Measurements from ENCODE around the gene VEGFB.

DNA sequence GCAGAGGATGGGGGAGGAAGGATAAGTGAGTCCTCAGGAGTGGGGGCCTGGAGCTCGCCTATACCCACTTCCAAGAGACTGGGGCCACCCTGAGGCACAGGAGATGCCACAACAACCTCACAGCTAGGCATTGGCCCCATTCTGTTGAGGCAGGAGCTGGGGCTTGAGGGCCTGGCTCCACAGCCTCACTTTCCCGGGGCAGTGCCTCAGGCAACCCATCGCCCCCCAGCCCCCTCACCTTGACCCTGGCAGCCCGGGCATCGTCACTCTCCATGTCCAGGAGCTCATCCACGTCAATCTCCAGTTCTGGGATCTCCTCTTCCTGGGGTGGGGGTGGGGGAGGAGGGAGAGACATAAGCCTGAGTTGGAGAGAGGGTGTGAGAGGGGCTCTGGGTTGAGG is 10.6 kb downstream of the VEGFB start:
- TF ChIP-seq ZNF274 (IDR thresholded peaks at IDR 0.05; ENCODE audit: low read depth, low read length) (no peak), YY1 (IDR thresholded peaks at IDR 0.05; ENCODE audit: insufficient read depth, insufficient read length) (no peak), SUZ12 (IDR thresholded peaks at IDR 0.05; ENCODE audit: extremely low read depth, insufficient read depth, insufficient read length) (no peak)

Data from NT2/D1 (cell line).